Loucy (cell line): ENCODE results near the gene FOXA3.

Source experiments
- CTCF ChIP-seq: fragments of 200-600 bp; sonication (generic); conservative IDR thresholded peaks from 2 replicates; pipeline ENCODE4 v1.5.1; 2014; ENCODE audit warnings: mild to moderate bottlenecking, antibody characterized with exemption, low read length
- EZH2phosphoT487 ChIP-seq: fragments of 200-600 bp; IDR thresholded peaks from 2 replicates; pipeline ENCODE4 v1.6.1; 2018; ENCODE audit warnings: antibody characterized with exemption, mild to moderate bottlenecking, moderate library complexity, borderline replicate concordance

GRCh38 chr19:45899253-45899652 is 35.1 kb downstream of the FOXA3 start:
- TF ChIP-seq CTCF = no peak
- TF ChIP-seq EZH2phosphoT487 = no peak
